Measurements from ENCODE around the gene KRT84.

Gene KRT84

GRCh38 chr12:52338241-52338960, 47.1 kb downstream of the KRT84 start:
- DNase-seq, result no peak

GRCh38 chr12:52337054-52337453, 48.4 kb downstream of the KRT84 start:
- DNase-seq, result no peak

- DNase-seq, result no peak
Measured at GRCh38 chr12:52336641-52337040, 48.8 kb downstream of the KRT84 start.

GRCh38 chr12:52335598-52336262, 49.7 kb downstream of the KRT84 start:
- no peak for DNase-seq

GRCh38 chr12:52334185-52334584, 51.3 kb downstream of the KRT84 start:
- DNase-seq, result no peak

GRCh38 chr12:52333321-52333720, 52.1 kb downstream of the KRT84 start:
- DNase-seq, result no peak

GRCh38 chr12:52332381-52332780, 53.1 kb downstream of the KRT84 start:
- no peak for DNase-seq

- no peak for DNase-seq
Measured at GRCh38 chr12:52331833-52332232, 53.6 kb downstream of the KRT84 start.

GRCh38 chr12:52331039-52331438, 54.4 kb downstream of the KRT84 start:
- no peak for DNase-seq

- DNase-seq, result no peak
Measured at GRCh38 chr12:52327830-52328500, 57.5 kb downstream of the KRT84 start.
